Trophoblast cell (in vitro differentiated cells and primary cell): ENCODE data around the gene POC1B.

ENCODE experiments used
- DNase-seq, 2 donors: peaks; one replicate each; pipeline ENCODE4 v3.0.0-alpha.2; 2016
- H2AFZ ChIP-seq: 2 replicates; pipeline ENCODE4 v1.6.1; 2013; ENCODE audit warnings: low read length, moderate library complexity, mild to moderate bottlenecking; ENCODE audit not compliant: insufficient read depth, poor library complexity
- H2AK5ac ChIP-seq: 2 replicates; pipeline ENCODE4 v1.6.1; 2013; ENCODE audit warnings: mild to moderate bottlenecking, low read length
- H2BK120ac ChIP-seq: 2 replicates; pipeline ENCODE4 v1.6.1; 2013; ENCODE audit warnings: low read length, mild to moderate bottlenecking, moderate library complexity; ENCODE audit not compliant: insufficient read depth, poor library complexity
- H2BK12ac ChIP-seq: 2 replicates; pipeline ENCODE4 v1.6.1; 2013; ENCODE audit warnings: mild to moderate bottlenecking, low read length, moderate library complexity
- H2BK5ac ChIP-seq: 2 replicates; pipeline ENCODE4 v1.6.1; 2013; ENCODE audit warnings: low read length, low read depth, moderate library complexity, mild to moderate bottlenecking; ENCODE audit not compliant: poor library complexity
- H3K14ac ChIP-seq: 2 replicates; pipeline ENCODE4 v1.6.1; 2013; ENCODE audit warnings: mild to moderate bottlenecking, low read length
- H3K18ac ChIP-seq: 2 replicates; pipeline ENCODE4 v1.6.1; 2013; ENCODE audit warnings: mild to moderate bottlenecking, low read length
- H3K23ac ChIP-seq: 2 replicates; pipeline ENCODE4 v1.6.1; 2013; ENCODE audit warnings: low read length
- H3K27ac ChIP-seq: 2 replicates; pipeline ENCODE4 v1.5.1; 2013; ENCODE audit warnings: low read depth, mild to moderate bottlenecking, inconsistent platforms, low read length, moderate library complexity
- H3K27me3 ChIP-seq: 2 replicates; pipeline ENCODE4 v1.6.1; 2013; ENCODE audit warnings: inconsistent platforms, mild to moderate bottlenecking, low read length, moderate library complexity; ENCODE audit not compliant: insufficient read depth
- H3K36me3 ChIP-seq, 2 experiments: 1 replicate in 1 of 2; 2 replicates in 1 of 2; pipeline ENCODE4 v1.6.1; 2013; ENCODE audit warnings: low read length in 2 of 2, mild to moderate bottlenecking in 2 of 2, moderate library complexity in 1 of 2; ENCODE audit not compliant: insufficient read depth in 2 of 2, control insufficient read depth in 1 of 2
- H3K4ac ChIP-seq: 2 replicates; pipeline ENCODE4 v1.6.1; 2013; ENCODE audit warnings: low read depth, mild to moderate bottlenecking, low read length, moderate library complexity
- H3K4me1 ChIP-seq, 2 experiments: 1 replicate in 1 of 2; 2 replicates in 1 of 2; pipeline ENCODE4 v1.6.1; 2013; ENCODE audit warnings: low read length in 2 of 2, mild to moderate bottlenecking in 2 of 2, moderate library complexity in 1 of 2; ENCODE audit not compliant: insufficient read depth in 2 of 2, control insufficient read depth in 1 of 2
- H3K4me2 ChIP-seq: 2 replicates; pipeline ENCODE4 v1.6.1; 2013; ENCODE audit warnings: inconsistent platforms, mild to moderate bottlenecking, low read length, moderate library complexity
- H3K4me3 ChIP-seq: 2 replicates; pipeline ENCODE4 v1.5.1; 2013; ENCODE audit warnings: mild to moderate bottlenecking, low read depth, low read length, inconsistent platforms
- H3K79me1 ChIP-seq: one replicate; pipeline ENCODE4 v1.6.1; 2013; ENCODE audit warnings: low read length
- H3K79me2 ChIP-seq: 2 replicates; pipeline ENCODE4 v1.6.1; 2013; ENCODE audit warnings: low read length, mild to moderate bottlenecking; ENCODE audit not compliant: control insufficient read depth, insufficient read depth, poor library complexity
- H3K9ac ChIP-seq: 2 replicates; pipeline ENCODE4 v1.6.1; 2013; ENCODE audit warnings: mild to moderate bottlenecking, low read length
- H3K9me3 ChIP-seq: 2 replicates; pipeline ENCODE4 v1.6.1; 2013; ENCODE audit warnings: low read depth, mild to moderate bottlenecking, control low read depth, inconsistent platforms, low read length; ENCODE audit not compliant: insufficient read depth
- H4K12ac ChIP-seq: 2 replicates; pipeline ENCODE4 v1.6.1; 2013; ENCODE audit warnings: low read depth, mild to moderate bottlenecking, low read length, moderate library complexity
- H4K8ac ChIP-seq: 2 replicates; pipeline ENCODE4 v1.6.1; 2013; ENCODE audit warnings: low read depth, mild to moderate bottlenecking, low read length, moderate library complexity
- H4K91ac ChIP-seq: one replicate; pipeline ENCODE4 v1.6.1; 2013; ENCODE audit warnings: low read depth, mild to moderate bottlenecking, low read length, moderate library complexity
- WGBS: extraction: QIAGEN DNeasy Blood & Tissue Kit; methylation state at CpG from one replicate; pipeline ENCODE4 v1.1.7; 2013; ENCODE audit warnings: missing lambda C conversion rate; ENCODE audit not compliant: insufficient read length, insufficient coverage; ENCODE audit errors: extremely low coverage; 5-methylcytosine and 5-hydroxymethylcytosine counted together

The POC1B gene

GRCh38 chr12:89544022-89544421, 18.2 kb upstream of the POC1B start:
- Histone ChIP-seq H3K18ac (no peak overlapping the region), H3K23ac (no peak overlapping the region), H2AFZ (no peak overlapping the region), H3K9ac (no peak overlapping the region), H4K91ac (peak overlapping the region; percentile 52), H2BK12ac (peak overlapping the region; percentile 75), H3K79me2 (no peaks in the 10 kb centered on the region), H3K36me3 (no peaks in the 10 kb centered on the region), H4K8ac (no peak overlapping the region), H3K4me2 (no peak overlapping the region), H3K9me3 (no peaks in the 10 kb centered on the region), H3K27me3 (no peaks in the 10 kb centered on the region), H3K4me1 (peaks cover 12 to 15% of the 10 kb centered on the region in 2 experiments), H4K12ac (no peak overlapping the region), H2BK120ac (peak overlapping the region; percentile 47), H3K4ac (no peak overlapping the region), H3K14ac (no peak overlapping the region), H2BK5ac (no peak overlapping the region), H3K4me3 (no peak overlapping the region), H3K79me1 (peaks cover 12% of the 10 kb centered on the region), H2AK5ac (no peak overlapping the region), H3K27ac (no peak overlapping the region)
- WGBS, result no CpG with 5 or more reads among the region's 1 CpG
- DNase-seq, result no peak

GRCh38 chr12:89542912-89543592, 17.2 kb upstream of the POC1B start:
- no peaks in the 10 kb centered on the region for H3K27me3 ChIP-seq
- H2AFZ ChIP-seq, result no peak overlapping the region
- H2BK5ac ChIP-seq, result no peak overlapping the region
- H4K8ac ChIP-seq, result no peak overlapping the region
- H3K27ac ChIP-seq, result no peak overlapping the region
- WGBS, result no CpG with 5 or more reads among the region's 6 CpGs
- no peaks in the 10 kb centered on the region for H3K36me3 ChIP-seq
- H3K4me3 ChIP-seq, result no peak overlapping the region
- no peak overlapping the region for H3K4me2 ChIP-seq
- peak overlapping the region; percentile 82 for H2BK12ac ChIP-seq
- no peak overlapping the region for H3K14ac ChIP-seq
- H3K9ac ChIP-seq, result no peak overlapping the region
- H4K91ac ChIP-seq, result peak overlapping the region; percentile 72
- no peak overlapping the region for H2AK5ac ChIP-seq
- H3K18ac ChIP-seq, result peak overlapping the region; percentile 78
- H3K9me3 ChIP-seq, result no peaks in the 10 kb centered on the region
- peak overlapping the region; percentile 60 for H3K4ac ChIP-seq
- H3K23ac ChIP-seq, result no peak overlapping the region
- H4K12ac ChIP-seq, result no peak overlapping the region
- H3K79me2 ChIP-seq, result no peaks in the 10 kb centered on the region
- H3K79me1 ChIP-seq, result peaks cover 12% of the 10 kb centered on the region
- H3K4me1 ChIP-seq, result peaks cover 12 to 15% of the 10 kb centered on the region in 2 experiments
- DNase-seq, result peak; percentile 64 to 93
- H2BK120ac ChIP-seq, result peak overlapping the region; percentile 47

GRCh38 chr12:89542236-89542635, 16.4 kb upstream of the POC1B start:
- Histone ChIP-seq H3K4me3 (no peak overlapping the region), H3K9me3 (no peaks in the 10 kb centered on the region), H2BK120ac (no peak overlapping the region), H3K4me1 (peaks cover 12 to 15% of the 10 kb centered on the region in 2 experiments), H3K4me2 (no peak overlapping the region), H3K79me1 (peaks cover 12% of the 10 kb centered on the region), H2BK12ac (peak overlapping the region; percentile 47), H3K23ac (no peak overlapping the region), H4K12ac (no peak overlapping the region), H3K18ac (no peak overlapping the region), H3K27me3 (no peaks in the 10 kb centered on the region), H3K27ac (no peak overlapping the region), H3K79me2 (no peaks in the 10 kb centered on the region), H3K4ac (no peak overlapping the region), H3K14ac (no peak overlapping the region), H2BK5ac (no peak overlapping the region), H4K8ac (no peak overlapping the region), H4K91ac (no peak overlapping the region), H2AK5ac (no peak overlapping the region), H3K9ac (no peak overlapping the region), H3K36me3 (no peaks in the 10 kb centered on the region), H2AFZ (no peak overlapping the region)
- no peak for DNase-seq
- no CpG with 5 or more reads among the region's 2 CpGs for WGBS

- DNase-seq, result no peak
- Histone ChIP-seq H3K36me3 (no peaks in the 10 kb centered on the region), H2BK12ac (no peak overlapping the region), H2BK120ac (no peak overlapping the region), H3K4me1 (peaks cover 12 to 15% of the 10 kb centered on the region in 2 experiments), H3K9ac (no peak overlapping the region), H4K91ac (no peak overlapping the region), H2AFZ (no peak overlapping the region), H4K8ac (no peak overlapping the region), H3K23ac (no peak overlapping the region), H3K4me2 (no peak overlapping the region), H4K12ac (no peak overlapping the region), H3K18ac (no peak overlapping the region), H3K14ac (no peak overlapping the region), H3K79me2 (no peaks in the 10 kb centered on the region), H2AK5ac (no peak overlapping the region), H3K4ac (no peak overlapping the region), H3K27me3 (no peaks in the 10 kb centered on the region), H2BK5ac (no peak overlapping the region), H3K79me1 (peaks cover 12% of the 10 kb centered on the region), H3K27ac (no peak overlapping the region), H3K4me3 (no peak overlapping the region), H3K9me3 (no peaks in the 10 kb centered on the region)
- WGBS, result no CpG with 5 or more reads among the region's 3 CpGs
These were observed 14.7 kb upstream of the POC1B start for GRCh38 chr12:89540586-89540985.
